H4 (cell line): Measurements from ENCODE around the gene DNAJA3. TPM values are rescaled to one million over a fixed set of nuclear protein-coding genes. Genes with fewer than 3 reads are reported as not detected.

Experiments used
- total RNA-seq: library from RNA; depleted of rRNA; stranded (reverse); fragments of >200 nt; shearing (Covaris generic); gene quantifications from 2 replicates; pipeline ENCODE4 v1.2.3, GENCODE V29; 2014; rRNA removed

Gene DNAJA3
- total RNA-seq, 1 experiment from 2014 or later, result 48.3 TPM

Other genes with a start within 250 kb of the DNAJA3 start
- not detected in 2 replicates for gene SRL, start 183.8 kb upstream of the DNAJA3 start, total RNA-seq
- gene TFAP4, start 152.8 kb upstream of the DNAJA3 start, total RNA-seq, result 7.3 and 8.8 TPM in 2 replicates
- 0.29 and 0.45 TPM in 2 replicates for gene GLIS2, start 109.8 kb upstream of the DNAJA3 start, total RNA-seq
- gene PAM16, start 74.5 kb upstream of the DNAJA3 start, total RNA-seq, result 32.1 and 46.7 TPM in 2 replicates
- gene VASN, start 54.0 kb upstream of the DNAJA3 start, total RNA-seq, result 22.8 and 32.2 TPM in 2 replicates
- gene CORO7, start 9.3 kb upstream of the DNAJA3 start, total RNA-seq, result 8.9 and 10.6 TPM in 2 replicates
- gene NMRAL1, start 48.8 kb downstream of the DNAJA3 start, total RNA-seq, result 69.5 and 102 TPM in 2 replicates
- gene HMOX2, start 50.5 kb downstream of the DNAJA3 start, total RNA-seq, result 46.3 and 48.4 TPM in 2 replicates
- gene CDIP1, start 112.9 kb downstream of the DNAJA3 start, total RNA-seq, result 5.4 and 8.0 TPM in 2 replicates
- not detected in 2 replicates for gene C16orf96, start 130.5 kb downstream of the DNAJA3 start, total RNA-seq
- 2.2 and 2.5 TPM in 2 replicates for gene UBALD1, start 189.0 kb downstream of the DNAJA3 start, total RNA-seq
- 15.4 and 16.1 TPM in 2 replicates for gene MGRN1, start 199.0 kb downstream of the DNAJA3 start, total RNA-seq